ENCODE results near the gene CERS5. TPM values are rescaled to one million over a fixed set of nuclear protein-coding genes. Genes with fewer than 3 reads are reported as not detected.

The CERS5 gene
- total and polyA plus RNA-seq, 10 of the 15 experiments (the other 5 are each of a cell fraction or from before 2014, with no cell fraction given): 6.8 to 50.1 (median 31.8) TPM

DNA sequence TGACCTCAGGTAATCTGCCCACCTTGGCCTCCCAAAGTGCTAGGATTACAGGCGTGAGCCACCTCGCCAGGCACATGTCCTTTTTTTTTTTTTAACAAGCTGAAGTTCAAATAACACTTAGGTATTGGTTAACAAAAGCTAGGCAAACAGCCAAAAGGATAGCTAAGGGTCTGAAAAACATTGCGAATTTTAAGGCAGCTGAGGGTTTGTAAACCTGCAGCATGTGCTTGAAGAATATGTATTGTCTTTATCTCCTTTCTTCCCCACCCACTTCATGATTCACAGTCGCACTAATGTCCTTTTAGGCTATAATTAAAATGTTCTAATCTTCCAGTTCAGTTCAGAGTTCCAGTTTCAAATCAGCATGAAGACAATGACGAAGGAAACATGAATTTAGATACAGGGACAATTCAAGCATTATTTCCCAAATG lies 30.1 kb upstream of the CERS5 start:
- no peak overlapping the region for H3K9ac ChIP-seq (ENCODE audit: control insufficient read depth, insufficient read depth, low read length)
- CTCF ChIA-PET: interaction anchor here (0.6 to 1.5 kb wide), 2 partner anchors 21 to 87 kb away, joined by 3 to 4 read pairs; partner anchors contain the start of gene LIMA1
- no peak overlapping the region for H3K4me3 ChIP-seq
- SMC1A ChIA-PET (ENCODE audit: uncharacterized antibody, unreplicated experiment): interaction anchor here (0.9 to 1.4 kb wide), 3 partner anchors 8 to 62 kb away, joined by 3 to 6 read pairs (median 3); no protein-coding TSS in a partner anchor
- POLR2A ChIA-PET: interaction anchor here (0.7 to 1.0 kb wide), 3 partner anchors 10 to 134 kb away, joined by 3 to 5 read pairs (median 3); no protein-coding TSS in a partner anchor
- no peaks in the 10 kb centered on the region for H4K20me1 ChIP-seq (ENCODE audit: control insufficient read depth, insufficient read depth)
- no peaks in the 10 kb centered on the region for H3K27me3 ChIP-seq (replicated peaks in 1 of 2; ENCODE audit: control insufficient read depth in 2 of 2, insufficient read depth in 2 of 2, low read length in 1 of 2)
- intact Hi-C loops (cut with micrococcal nuclease; ENCODE audit: unreplicated experiment): no loop called here
- H3K36me3 ChIP-seq (ENCODE audit: control insufficient read depth in 2 of 2, insufficient read depth in 2 of 2, low read length in 1 of 2): peaks cover 2 to 20% of the 10 kb centered on the region in 2 experiments; a peak in 3 of 4 replicates
- H3K79me2 ChIP-seq (ENCODE audit: control insufficient read depth, insufficient read depth, low read length): no peaks in the 10 kb centered on the region
- no peaks in the 10 kb centered on the region for H3K4me1 ChIP-seq (ENCODE audit: control insufficient read depth, insufficient read depth, low read length)
- in situ Hi-C loops (cut with MboI): no loop called here
- no peak overlapping the region for H3K27ac ChIP-seq (ENCODE audit: control insufficient read depth, insufficient read depth)
- H3K4me2 ChIP-seq (ENCODE audit: control insufficient read depth, insufficient read depth): no peak overlapping the region
- no peak for TF ChIP-seq ZNF24 (IDR thresholded peaks at IDR 0.05)
- no peak for TF ChIP-seq ZNF207 (IDR thresholded peaks at IDR 0.05; ENCODE audit: borderline replicate concordance)
- TF ChIP-seq SMAD1 (IDR thresholded peaks at IDR 0.05; ENCODE audit: low read depth, partially characterized antibody): no peak
- TF ChIP-seq, protein P1, sequence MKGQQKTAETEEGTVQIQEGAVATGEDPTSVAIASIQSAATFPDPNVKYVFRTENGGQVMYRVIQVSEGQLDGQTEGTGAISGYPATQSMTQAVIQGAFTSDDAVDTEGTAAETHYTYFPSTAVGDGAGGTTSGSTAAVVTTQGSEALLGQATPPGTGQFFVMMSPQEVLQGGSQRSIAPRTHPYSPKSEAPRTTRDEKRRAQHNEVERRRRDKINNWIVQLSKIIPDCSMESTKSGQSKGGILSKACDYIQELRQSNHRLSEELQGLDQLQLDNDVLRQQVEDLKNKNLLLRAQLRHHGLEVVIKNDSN (IDR thresholded peaks at IDR 0.05; ENCODE audit: borderline replicate concordance, extremely low read length, insufficient read depth, low read depth, low read length): no peak
- no peak for TF ChIP-seq TCF7 (IDR thresholded peaks at IDR 0.05; ENCODE audit: borderline replicate concordance)
- no peak for TF ChIP-seq RAD51 (IDR thresholded peaks at IDR 0.05)
- no peak for TF ChIP-seq RB1 (IDR thresholded peaks at IDR 0.05; ENCODE audit: borderline replicate concordance)
- no peak for TF ChIP-seq NFIC (IDR thresholded peaks at IDR 0.05; ENCODE audit: low read depth, low read length)
- no peak for TF ChIP-seq POLR2AphosphoS2 (IDR thresholded peaks at IDR 0.05; ENCODE audit: low read depth, low read length)
- BruUV-seq (replicated peaks): no TSS peak
- RAD21 ChIA-PET (ENCODE audit: unreplicated experiment): interaction anchor here (0.9 to 1.6 kb wide), 2 partner anchors 16 to 24 kb away, joined by 3 to 4 read pairs; no protein-coding TSS in a partner anchor
- FAIRE-seq: no peak
- no peak for ATAC-seq
- DNase-seq (ENCODE audit: low read depth, low spot score): no peak
- no peak overlapping the region for H2AFZ ChIP-seq (ENCODE audit: control insufficient read depth, low read depth, low read length)
- 88% methylated on average over 5 of the region's 5 CpGs for WGBS (ENCODE audit: insufficient coverage, insufficient replicate concordance, low lambda C conversion rate, missing lambda C conversion rate)
- no peaks in the 10 kb centered on the region for H3K9me3 ChIP-seq (replicated peaks; ENCODE audit: control insufficient read depth, insufficient read depth, low read length)
